GM21526 (cell line): ENCODE data around the gene ROR1.
"Not testable (repeated sequence)": the region's sequence is repeated elsewhere in the genome, so short reads cannot be mapped to it uniquely, and the experiment has no call there.

Experiments
- ATAC-seq: cut with Tn5 transposase; IDR thresholded peaks from one replicate; pipeline ENCODE4 v1.9.1; 2021; ENCODE audit warnings: moderate library complexity; ENCODE audit not compliant: unreplicated experiment, low FRiP score

The ROR1 gene

DNA sequence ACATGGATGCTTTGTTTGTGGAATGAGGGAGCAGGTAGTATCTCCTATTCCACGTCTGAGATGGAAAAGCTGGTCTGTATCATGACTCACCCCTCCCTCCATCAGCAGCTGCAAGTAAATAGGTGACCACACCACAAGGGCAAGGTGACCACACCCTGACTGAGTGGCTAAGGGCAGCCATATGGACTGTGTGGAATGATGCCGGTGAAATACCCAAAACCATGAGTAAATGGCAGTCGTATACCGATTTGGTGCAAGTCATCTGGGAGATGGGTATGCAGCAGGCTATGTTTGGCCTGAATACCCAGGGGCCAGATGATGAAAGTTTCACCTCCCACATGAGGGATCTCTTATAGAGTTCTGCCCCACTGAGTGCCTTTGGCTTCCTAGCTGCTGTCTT, 413.8 kb downstream of the ROR1 start:
- no peak for ATAC-seq

DNA sequence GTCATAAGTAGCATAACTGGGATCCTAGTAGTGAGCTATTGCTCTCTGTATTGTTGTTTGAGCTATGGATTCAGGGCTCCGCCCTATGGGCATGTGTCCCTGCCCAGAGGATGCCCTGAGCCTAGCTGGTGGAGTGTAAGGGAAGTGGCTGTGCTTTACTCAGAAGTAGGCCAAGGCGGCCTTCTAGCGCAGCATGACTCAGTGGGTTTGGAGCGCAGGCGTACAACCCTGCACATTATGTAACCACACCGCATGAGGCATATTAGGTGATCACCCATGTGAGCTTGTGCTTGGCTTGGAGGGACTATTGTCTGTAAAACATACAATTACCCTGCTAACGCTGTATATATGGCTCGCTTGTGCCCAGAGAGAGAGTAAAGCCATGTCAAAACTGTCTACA, 418.5 kb downstream of the ROR1 start:
- ATAC-seq = no peak

DNA sequence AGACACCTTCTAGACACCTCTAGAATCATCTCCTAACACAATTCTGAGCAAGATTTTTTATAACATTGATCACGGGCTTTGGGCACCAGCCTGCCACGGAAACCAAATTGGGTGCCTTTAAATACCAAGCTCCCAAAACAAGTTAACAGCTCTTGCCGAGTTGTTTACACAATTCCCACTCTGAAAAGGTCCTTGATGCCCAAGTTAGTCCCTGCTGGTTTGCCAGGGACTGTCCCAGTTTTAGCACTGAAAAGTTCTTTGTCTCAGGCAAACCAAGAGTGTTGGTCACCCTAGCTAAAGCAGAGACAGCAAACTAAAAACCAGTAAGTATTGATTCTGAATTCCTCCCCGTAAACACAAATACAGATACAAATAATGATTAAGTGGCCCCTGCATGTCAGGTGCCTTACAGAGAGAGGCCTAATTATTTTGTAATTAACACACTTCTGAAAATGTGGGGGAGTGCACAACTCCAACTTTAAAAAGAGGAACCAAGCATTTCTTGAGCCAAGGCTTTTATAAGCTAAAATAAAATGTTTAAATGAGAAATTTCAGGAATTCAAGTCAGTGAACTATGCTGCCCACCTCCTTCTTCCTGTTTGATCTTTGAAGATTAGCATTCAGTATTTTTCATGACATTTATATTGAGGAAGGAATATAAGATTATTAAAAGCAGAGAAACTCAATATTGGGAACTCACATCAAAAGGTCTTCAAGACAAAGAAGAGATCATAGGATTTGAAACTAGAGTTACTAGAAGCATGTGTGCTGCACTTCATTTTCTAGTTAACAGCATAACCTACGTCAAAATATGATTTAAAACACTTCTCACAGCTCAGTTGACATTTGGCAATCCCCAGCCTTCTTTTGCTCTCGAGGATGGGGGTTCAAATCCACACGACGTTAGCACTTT, 420.6 kb downstream of the ROR1 start:
- no peak for ATAC-seq

DNA sequence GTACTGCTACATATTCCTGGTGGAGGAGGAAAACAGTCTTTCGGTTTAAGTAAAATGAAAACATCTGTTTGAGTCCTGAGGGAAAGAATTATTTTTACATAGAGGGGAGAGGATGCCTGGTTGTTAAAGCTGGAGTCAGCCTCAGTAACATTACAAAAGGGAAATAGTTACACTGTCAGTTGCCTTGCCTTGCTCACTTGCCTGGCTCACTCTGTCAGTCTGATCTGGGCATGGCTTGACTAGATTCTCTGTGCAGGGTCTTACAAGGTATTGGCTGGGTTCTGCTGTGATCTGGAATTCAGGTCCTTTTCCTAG, 421.2 kb downstream of the ROR1 start:
- ATAC-seq = no peak

DNA sequence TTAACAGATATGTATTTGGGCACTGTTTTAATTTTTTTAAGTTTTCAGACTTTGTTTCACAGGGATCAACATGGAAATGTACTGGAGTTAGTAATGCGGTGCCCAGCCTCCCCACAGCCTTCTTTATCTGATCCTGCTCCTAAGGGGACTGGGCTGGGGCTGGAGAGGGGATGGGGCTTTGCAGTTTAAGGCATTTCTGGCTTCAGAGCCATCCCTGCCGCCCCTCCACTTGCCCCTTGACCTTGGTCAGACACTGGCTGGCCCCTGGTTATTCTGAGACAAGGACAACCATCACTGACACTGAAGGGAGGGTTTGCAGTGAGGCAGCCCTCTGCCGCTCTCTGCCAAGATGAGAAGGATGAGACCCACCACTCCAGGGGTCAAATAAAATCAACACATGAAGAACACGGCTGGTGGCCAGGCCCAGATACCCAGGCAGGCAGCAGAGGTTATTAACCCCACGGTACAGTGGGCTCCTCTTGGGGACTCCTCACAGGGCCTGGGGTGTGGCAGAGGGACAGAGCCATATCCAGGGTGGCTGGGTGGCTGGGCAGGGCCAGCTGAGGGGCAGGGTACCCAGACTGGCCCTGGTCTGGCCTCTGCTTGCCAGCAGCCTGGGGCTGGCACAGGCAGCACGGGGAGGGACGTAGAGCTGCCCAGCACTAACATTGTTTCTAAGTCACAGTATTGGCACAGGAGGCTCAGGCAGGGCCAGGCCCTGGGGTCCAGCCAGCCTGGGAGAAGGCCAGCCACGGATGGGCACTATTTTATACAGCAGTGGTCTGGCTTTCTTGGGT, 422.5 kb downstream of the ROR1 start:
- no peak for ATAC-seq

DNA sequence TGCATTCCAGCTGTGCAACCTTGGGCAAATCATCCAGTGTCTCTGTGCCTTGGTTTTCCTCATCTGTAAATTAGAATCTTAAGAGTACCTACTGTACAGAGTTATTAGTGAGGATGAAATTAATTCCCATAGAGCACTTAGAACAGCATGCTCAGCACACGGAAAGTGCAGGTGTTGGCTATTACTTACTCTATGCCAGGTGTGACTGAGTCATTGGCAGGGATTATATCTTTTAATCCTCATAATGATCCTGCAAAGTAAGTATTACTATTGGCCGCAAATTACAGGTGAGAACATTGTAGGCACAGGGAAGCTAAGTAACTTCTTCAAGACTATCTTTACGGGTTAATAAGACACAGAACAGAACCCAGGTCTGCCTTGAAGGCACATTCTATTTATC, 423.3 kb downstream of the ROR1 start:
- no peak for ATAC-seq

DNA sequence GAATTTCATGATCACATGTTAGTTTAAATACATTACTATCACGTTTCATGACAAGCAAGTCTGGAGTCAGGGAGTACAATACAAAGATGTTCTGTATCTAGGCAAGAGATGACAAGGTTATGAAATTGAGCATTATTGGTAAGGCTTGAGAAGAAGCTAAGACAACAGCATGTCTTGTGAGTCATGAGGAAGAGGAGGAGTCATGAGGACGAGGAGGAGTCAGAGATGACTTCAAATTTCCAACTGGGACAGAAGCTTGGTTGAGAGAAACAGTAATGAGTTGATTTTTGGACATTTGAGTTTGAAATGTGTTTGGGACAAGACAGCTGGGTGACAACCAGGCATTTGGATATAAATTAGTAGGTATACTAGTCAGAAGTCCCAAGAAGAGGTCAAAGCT, 425.3 kb downstream of the ROR1 start:
- no peak for ATAC-seq

DNA sequence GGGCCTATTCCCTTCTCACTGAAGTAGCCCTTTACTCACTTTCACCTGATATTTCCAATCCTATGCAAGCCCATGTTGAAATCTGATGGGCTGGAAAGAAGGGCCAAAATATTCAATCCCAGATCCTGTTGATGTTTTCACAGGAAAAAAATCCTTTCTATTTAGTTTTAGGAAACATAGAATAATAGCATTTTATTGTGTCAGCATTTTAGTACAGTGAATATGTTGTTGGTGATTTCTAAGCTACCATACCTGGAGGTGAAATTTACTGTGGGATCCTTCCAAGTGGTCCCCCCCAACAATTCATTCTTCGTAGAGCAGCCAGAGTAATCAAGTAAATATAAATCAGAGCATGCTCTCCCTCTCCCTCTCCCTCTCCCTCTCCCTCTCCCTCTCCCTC, 426.2 kb downstream of the ROR1 start:
- no peak for ATAC-seq

DNA sequence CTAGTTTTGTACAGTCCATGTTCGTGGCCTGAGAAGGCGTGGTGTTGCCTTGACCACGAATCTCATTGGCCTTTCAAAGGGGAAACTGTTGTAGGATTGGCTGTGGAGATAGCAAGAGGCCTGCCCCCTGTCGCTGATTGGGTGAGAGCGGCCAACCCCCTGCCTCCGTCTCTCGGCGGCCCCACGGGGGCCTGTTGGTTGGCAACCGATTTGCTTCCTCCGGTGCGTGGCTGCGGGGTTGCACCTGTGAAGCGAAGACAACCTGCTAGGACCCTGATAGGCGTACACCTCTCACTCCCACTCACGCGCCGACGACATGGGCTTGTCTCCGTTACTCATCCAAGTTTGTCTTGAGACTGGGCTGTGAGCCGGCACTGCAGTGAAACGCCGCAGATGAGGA, 429.6 kb downstream of the ROR1 start, which contains the start of gene UBE2U:
UBE2U (plus strand) TSS at position 204 of the 400 bp plus-strand sequence. CDS start 428 bp downstream, outside the sequence.
- ATAC-seq = no peak

DNA sequence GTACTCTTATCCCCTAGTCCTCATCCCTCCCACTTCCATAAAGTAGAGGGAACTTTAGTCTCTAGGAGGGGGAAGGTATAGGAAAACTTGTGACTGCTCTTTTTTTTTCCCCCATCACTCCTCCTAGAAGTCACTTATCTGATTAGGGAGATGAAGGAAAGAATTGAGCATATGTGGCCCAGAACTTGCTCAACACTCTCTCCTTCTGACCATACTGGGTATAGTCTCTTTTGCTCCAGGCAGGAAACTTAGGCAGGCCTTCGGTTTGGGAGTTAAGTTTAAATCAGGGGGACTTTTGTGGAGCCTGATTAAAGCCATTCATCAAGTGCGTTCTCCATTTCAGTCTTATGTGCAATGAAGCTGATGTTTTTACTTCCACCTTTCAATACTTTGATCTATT, 435.4 kb downstream of the ROR1 start:
- no peak for ATAC-seq

DNA sequence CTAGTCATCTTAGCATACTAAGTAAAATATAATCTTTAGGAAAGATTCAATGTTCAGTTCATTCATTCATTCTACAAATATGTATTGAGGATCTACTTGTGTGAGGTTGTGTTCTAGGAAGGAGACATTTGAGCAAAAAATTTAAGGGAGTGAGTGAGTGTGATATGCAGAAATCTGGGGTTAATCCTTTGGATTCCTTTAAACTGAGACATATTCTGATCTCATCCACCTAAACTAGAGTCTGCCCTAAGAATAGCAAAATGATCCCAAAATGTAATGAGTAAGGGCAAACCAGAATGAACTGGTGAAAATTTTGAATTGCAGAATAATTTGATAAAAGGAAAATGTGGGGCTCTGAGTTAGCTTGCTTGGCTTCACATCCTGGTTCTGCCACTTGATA, 438.2 kb downstream of the ROR1 start:
- no peak for ATAC-seq

DNA sequence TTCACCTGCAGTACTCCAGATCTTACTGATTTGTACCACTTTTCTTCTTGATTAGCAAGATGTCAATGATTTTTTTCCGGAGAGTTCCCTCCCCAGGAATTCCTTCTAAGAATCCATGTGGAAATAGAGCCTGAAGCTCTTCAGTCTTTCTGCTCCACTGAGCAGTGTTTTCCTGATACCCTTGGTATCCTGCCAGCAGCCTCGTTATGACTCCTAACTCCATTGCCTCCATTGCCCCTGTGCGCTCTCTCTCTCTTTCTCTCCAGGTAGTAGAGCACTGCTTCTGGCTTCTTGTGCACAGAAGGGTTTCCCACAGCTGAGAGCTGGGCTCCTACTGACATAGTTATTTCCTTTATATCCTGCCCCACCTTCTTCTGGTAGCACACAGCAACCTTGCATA, 441.8 kb downstream of the ROR1 start:
- ATAC-seq = no peak

DNA sequence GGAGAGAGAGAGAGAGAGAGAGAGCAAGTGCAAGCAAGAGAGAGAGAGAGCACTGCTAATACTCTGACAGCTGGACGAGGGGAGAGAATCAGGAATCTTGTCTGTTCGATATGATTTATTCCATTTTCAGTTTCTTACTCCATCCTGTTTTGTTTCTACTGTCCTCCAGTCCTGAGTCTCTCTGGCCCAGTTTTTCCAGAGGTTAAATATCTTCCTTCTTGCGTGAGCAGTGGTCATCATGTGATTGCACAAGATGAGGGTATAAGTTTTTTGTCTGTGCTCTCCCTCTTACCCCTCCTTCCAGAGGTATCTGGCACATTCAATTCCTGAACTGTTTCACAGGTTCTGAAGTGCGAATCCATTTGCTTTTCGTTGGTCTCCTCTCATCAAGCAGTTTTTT, 446.4 kb downstream of the ROR1 start:
- ATAC-seq = no peak

DNA sequence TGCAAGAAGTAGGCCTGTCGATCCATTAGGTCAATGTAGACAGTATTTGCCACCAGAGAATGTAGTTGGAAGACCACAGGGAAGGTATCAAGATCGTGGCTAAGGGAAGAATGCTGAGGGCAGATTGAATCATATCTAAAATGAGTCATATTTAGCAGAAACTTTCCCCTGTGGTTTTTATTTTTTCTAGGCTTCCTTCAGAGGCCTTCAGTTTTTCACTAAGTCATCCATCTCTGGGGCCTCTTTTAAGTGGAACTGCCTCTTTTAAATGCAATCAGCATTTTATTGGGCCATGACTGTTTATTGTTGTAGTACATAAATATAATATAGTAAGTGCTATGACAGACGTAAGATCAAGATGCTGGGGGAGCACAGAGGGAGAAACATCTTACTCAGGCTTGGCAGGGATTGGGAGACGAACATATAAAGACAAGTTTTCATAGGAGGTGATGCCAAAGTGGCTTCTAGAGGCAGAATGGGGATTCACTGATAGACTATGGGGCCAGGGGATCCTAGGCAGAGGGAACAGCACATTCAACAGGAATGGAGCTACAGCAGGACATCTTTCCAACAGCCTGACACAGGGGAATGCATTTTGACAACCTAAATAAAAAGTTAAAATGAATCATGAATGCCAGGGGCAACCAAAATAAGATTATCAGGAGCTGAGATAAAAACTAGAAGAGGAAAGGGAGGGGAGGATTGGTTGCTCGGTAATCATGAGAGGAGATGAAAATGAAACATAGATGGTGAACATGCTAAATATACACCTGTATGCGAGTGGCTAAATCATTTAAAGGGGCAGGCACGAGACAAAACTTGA, 449.7 kb downstream of the ROR1 start:
- no peak for ATAC-seq

DNA sequence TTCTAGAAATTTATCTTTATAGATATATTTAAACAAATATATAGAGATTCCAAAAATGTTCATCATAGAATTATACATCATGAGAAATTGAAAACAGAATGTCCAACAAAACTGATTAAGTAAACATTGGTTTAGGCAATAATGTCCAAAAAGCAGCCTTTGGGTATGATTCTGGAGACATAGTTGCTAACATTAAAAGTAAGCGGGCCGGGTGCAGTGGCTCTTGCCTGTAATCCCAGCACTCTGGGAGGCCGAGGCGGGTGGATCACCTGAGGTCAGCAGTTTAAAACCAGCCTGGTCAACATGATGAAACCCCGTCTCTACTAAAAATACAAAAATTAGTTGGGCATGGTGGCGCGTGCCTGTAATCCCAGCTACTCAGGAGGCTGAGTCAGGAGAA, 450.4 kb downstream of the ROR1 start:
- not testable (repeated sequence) for ATAC-seq

DNA sequence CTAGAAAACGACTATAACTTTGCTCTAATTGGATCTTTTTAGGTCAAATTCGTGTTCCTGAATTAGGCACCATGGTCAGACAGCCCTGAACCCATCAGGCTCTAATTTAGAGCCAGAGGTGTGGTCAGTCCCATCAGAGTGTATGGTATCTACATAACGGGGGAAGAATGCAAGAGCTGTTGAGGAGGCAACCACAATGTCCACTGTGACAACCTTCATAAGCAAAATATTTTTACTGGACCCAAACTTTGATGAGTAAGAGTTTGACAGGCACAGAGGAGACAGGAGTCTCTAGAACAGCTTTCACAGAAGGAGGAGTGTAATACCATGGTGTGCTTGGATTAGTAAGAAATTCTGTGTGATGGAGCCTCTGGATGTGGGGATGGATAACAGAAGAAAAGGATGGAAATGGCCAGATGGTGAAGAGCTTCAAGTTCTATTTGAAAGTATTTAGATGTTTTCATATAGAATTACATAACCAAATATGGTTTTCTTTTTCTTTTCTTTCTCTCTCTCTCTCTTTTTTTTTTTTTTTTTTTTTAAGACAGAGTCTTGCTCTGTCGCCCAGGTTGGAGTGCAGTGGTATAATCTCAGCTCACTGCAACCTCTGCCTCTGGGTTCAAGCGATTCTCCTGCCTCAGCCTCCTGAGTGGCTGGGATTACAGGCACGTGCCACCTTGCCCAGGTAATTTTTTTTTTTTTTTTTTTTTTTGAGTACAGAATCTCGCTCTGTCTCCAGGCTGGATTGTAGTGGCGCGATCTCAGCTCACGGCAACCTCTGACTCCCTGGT, 454.5 kb downstream of the ROR1 start:
- ATAC-seq = no peak

DNA sequence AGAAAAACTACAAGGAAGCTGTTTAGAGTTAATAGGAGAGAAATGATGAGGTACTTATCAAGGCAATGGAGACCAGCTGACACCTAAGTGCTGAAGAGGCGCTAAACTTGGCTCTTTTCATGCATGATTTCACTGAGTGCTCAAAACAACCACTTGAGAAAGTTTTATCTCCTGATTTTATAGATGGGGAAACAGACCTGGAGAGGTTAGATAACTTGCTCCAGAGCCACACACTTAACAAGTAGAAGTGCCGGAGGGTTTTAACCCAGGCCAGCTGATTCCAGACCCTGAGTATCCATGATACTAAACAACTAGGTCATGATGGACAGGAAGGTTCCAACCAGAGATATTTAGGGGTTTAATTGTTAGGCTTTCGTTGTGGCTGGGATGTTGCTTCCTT, 455.5 kb downstream of the ROR1 start:
- no peak for ATAC-seq
